ENCODE data around the gene PTPN4.

PTPN4 gene

DNA sequence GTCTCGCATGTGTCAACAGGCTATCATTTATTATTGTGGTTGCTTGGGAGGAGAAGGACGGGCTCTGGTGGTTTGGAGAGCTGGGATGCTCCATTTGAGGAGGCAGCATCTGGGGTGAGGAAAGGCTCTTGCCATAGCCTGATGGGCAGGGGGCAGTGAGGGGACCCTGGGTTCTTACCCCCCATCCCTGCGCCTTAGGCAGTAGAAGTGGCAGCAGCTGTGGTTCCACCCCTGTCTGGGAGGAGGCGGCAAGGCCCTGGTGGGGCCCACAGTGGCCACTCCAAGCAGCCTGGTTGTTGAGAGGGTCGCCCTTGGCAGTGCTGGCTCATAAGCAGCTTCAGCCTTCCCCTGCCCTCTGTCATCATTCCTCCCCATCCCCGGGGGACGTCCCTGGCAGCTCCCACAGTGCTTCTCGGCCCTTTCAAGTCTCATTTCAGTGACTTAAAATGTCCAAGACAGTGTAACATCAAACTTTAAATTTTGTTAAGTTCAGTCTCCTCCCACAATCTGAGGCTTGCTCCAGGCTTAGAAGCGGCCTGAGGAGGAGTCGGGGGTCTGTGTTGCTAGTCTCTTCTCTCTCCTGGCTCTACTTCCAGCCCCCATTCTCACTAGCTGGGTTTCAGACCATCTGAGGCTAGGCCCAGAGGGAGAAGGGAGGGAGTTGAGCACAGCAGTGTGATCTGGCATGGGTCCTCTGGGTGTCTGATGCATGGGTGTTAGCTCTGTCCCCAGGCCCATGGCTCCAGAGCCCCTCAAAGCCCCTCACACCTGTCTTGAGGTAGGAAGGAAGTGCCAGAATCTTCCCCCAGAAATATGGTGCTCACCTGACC is 34.9 kb upstream of the PTPN4 start:
- TF ChIP-seq TEAD4 (IDR thresholded peaks at IDR 0.05) = no peak
- TF ChIP-seq TCF12 (IDR thresholded peaks at IDR 0.05; ENCODE audit: low read depth) = no peak
- no peak for TF ChIP-seq RAD21 (IDR thresholded peaks at IDR 0.05; ENCODE audit: low read depth)
- no peak for TF ChIP-seq CREB1 (IDR thresholded peaks at IDR 0.05; ENCODE audit: low read depth)
- TF ChIP-seq YY1 (IDR thresholded peaks at IDR 0.05; ENCODE audit: low read depth) = no peak
- TF ChIP-seq NFIC (IDR thresholded peaks at IDR 0.05) = no peak
- no peak for TF ChIP-seq CEBPB (IDR thresholded peaks at IDR 0.05)
- TF ChIP-seq, protein P1, sequence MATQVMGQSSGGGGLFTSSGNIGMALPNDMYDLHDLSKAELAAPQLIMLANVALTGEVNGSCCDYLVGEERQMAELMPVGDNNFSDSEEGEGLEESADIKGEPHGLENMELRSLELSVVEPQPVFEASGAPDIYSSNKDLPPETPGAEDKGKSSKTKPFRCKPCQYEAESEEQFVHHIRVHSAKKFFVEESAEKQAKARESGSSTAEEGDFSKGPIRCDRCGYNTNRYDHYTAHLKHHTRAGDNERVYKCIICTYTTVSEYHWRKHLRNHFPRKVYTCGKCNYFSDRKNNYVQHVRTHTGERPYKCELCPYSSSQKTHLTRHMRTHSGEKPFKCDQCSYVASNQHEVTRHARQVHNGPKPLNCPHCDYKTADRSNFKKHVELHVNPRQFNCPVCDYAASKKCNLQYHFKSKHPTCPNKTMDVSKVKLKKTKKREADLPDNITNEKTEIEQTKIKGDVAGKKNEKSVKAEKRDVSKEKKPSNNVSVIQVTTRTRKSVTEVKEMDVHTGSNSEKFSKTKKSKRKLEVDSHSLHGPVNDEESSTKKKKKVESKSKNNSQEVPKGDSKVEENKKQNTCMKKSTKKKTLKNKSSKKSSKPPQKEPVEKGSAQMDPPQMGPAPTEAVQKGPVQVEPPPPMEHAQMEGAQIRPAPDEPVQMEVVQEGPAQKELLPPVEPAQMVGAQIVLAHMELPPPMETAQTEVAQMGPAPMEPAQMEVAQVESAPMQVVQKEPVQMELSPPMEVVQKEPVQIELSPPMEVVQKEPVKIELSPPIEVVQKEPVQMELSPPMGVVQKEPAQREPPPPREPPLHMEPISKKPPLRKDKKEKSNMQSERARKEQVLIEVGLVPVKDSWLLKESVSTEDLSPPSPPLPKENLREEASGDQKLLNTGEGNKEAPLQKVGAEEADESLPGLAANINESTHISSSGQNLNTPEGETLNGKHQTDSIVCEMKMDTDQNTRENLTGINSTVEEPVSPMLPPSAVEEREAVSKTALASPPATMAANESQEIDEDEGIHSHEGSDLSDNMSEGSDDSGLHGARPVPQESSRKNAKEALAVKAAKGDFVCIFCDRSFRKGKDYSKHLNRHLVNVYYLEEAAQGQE (IDR thresholded peaks at IDR 0.05; ENCODE audit: low read depth) = no peak
- TF ChIP-seq ZBTB7A (IDR thresholded peaks at IDR 0.05; ENCODE audit: low read depth) = no peak
- no peak for TF ChIP-seq FOXM1 (IDR thresholded peaks at IDR 0.05; ENCODE audit: borderline replicate concordance, low read depth)
- TF ChIP-seq, protein P2, sequence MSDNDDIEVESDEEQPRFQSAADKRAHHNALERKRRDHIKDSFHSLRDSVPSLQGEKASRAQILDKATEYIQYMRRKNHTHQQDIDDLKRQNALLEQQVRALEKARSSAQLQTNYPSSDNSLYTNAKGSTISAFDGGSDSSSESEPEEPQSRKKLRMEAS (IDR thresholded peaks at IDR 0.05) = no peak
- no peak for TF ChIP-seq TAF1 (IDR thresholded peaks at IDR 0.05; ENCODE audit: low read depth)
- no peak for TF ChIP-seq EGR1 (IDR thresholded peaks at IDR 0.05)
- TF ChIP-seq, protein P3, sequence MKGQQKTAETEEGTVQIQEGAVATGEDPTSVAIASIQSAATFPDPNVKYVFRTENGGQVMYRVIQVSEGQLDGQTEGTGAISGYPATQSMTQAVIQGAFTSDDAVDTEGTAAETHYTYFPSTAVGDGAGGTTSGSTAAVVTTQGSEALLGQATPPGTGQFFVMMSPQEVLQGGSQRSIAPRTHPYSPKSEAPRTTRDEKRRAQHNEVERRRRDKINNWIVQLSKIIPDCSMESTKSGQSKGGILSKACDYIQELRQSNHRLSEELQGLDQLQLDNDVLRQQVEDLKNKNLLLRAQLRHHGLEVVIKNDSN (IDR thresholded peaks at IDR 0.05) = no peak
- no peak for TF ChIP-seq EP300 (IDR thresholded peaks at IDR 0.05; ENCODE audit: borderline replicate concordance)

DNA sequence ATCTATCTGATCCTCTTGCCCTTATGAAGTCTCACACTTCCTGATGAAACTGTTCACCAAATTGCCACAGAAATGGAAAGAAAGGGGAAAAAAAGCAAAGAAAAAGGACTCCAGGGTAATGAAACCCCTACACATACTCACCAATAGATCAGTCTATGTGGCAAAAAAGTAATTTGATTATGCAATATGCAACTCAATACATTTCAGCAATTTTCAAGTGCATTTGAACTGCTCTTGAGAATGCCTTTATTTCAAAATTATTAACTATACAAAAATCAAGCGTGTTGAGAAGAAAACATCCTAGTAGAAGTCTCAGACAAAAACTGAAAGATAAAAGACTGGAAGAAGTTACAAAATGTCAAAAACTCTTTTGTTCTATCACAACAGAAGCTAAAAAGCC is 32.2 kb upstream of the PTPN4 start:
- TF ChIP-seq, protein P2 (IDR thresholded peaks at IDR 0.05) = no peak
- TF ChIP-seq ZBTB7A (IDR thresholded peaks at IDR 0.05; ENCODE audit: low read depth) (no peak), CEBPB (IDR thresholded peaks at IDR 0.05) (no peak), CREB1 (IDR thresholded peaks at IDR 0.05; ENCODE audit: low read depth) (no peak), EP300 (IDR thresholded peaks at IDR 0.05; ENCODE audit: borderline replicate concordance) (no peak), NFIC (IDR thresholded peaks at IDR 0.05) (no peak), TAF1 (IDR thresholded peaks at IDR 0.05; ENCODE audit: low read depth) (no peak), RAD21 (IDR thresholded peaks at IDR 0.05; ENCODE audit: low read depth) (no peak), TEAD4 (IDR thresholded peaks at IDR 0.05) (no peak), YY1 (IDR thresholded peaks at IDR 0.05; ENCODE audit: low read depth) (no peak), EGR1 (IDR thresholded peaks at IDR 0.05) (no peak)
- TF ChIP-seq, protein P1 (IDR thresholded peaks at IDR 0.05; ENCODE audit: low read depth) = no peak

DNA sequence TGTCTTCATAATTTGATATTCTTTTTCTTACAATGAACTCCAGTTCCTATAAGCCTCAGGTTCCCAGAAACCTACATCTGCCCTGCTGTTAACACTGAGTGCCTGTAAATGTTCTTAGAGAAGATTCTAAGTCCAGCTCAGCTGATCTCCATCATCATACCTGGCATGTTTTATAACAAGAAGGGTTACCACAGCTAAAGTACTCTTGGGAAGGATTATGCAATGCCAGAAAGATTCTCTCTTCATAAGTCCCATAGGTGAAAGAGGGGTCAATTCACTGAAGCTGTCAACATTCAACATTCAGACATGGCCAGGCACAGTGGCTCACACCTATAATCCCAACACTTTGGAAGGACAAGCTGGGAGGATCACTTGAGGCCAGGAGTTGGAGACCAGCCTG is 31.3 kb upstream of the PTPN4 start:
- TF ChIP-seq, protein P1 (IDR thresholded peaks at IDR 0.05; ENCODE audit: low read depth) = no peak
- no peak for TF ChIP-seq CEBPB (IDR thresholded peaks at IDR 0.05)
- no peak for TF ChIP-seq TEAD4 (IDR thresholded peaks at IDR 0.05)
- no peak for TF ChIP-seq RAD21 (IDR thresholded peaks at IDR 0.05; ENCODE audit: low read depth)
- TF ChIP-seq TCF12 (IDR thresholded peaks at IDR 0.05; ENCODE audit: low read depth) = no peak
- TF ChIP-seq, protein P2 (IDR thresholded peaks at IDR 0.05) = no peak
- TF ChIP-seq, protein P3 (IDR thresholded peaks at IDR 0.05) = no peak
- no peak for TF ChIP-seq TAF1 (IDR thresholded peaks at IDR 0.05; ENCODE audit: low read depth)

DNA sequence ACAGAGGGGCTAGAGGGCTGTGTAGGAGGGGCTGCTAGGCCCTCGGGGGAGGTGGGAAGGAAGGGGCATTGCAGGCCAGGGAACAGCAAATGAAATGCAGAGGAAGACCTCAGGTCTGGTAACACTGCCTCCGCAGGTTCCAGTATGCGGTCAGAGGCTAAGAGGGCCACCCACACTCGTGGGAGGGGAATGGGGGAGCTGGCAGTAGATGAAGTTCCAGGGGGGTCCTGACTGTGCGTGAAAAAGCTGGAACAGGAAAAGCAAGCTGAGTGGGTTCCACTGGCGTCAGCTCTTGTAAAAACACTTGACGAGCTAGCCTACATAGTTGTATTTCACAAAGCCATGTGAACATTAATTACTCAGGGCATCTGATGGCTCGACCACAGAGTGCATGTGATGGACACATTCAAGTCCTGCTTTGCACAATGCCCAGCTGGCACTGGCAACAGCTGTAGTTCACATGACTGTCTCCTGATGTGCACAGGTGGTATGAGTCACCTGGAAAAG is 29.0 kb upstream of the PTPN4 start:
- TF ChIP-seq, protein P2 (IDR thresholded peaks at IDR 0.05) = no peak
- TF ChIP-seq RAD21 (IDR thresholded peaks at IDR 0.05; ENCODE audit: low read depth) = no peak
- TF ChIP-seq EP300 (IDR thresholded peaks at IDR 0.05; ENCODE audit: borderline replicate concordance) = no peak
- TF ChIP-seq, protein P3 (IDR thresholded peaks at IDR 0.05) = no peak
- TF ChIP-seq ZBTB7A (IDR thresholded peaks at IDR 0.05; ENCODE audit: low read depth) = no peak
- TF ChIP-seq TEAD4 (IDR thresholded peaks at IDR 0.05) = no peak
- TF ChIP-seq YY1 (IDR thresholded peaks at IDR 0.05; ENCODE audit: low read depth) = no peak
- TF ChIP-seq FOXM1 (IDR thresholded peaks at IDR 0.05; ENCODE audit: borderline replicate concordance, low read depth) = no peak
- TF ChIP-seq TCF12 (IDR thresholded peaks at IDR 0.05; ENCODE audit: low read depth) = no peak
- TF ChIP-seq, protein P1 (IDR thresholded peaks at IDR 0.05; ENCODE audit: low read depth) = no peak
- no peak for TF ChIP-seq TAF1 (IDR thresholded peaks at IDR 0.05; ENCODE audit: low read depth)
- TF ChIP-seq CEBPB (IDR thresholded peaks at IDR 0.05) = no peak
- no peak for TF ChIP-seq CREB1 (IDR thresholded peaks at IDR 0.05; ENCODE audit: low read depth)
- no peak for TF ChIP-seq NFIC (IDR thresholded peaks at IDR 0.05)
- TF ChIP-seq EGR1 (IDR thresholded peaks at IDR 0.05) = no peak
